Stimulated activated CD4-positive, alpha-beta T cell treated with anti-CD3 and anti-CD28 coated beads, Interleukin-1b, Interleukin-23, amount 100 ng/mL, for 48 hours (primary cell): Measurements from ENCODE around the gene ABCE1.

Experiments
- DNase-seq: peaks from one replicate; pipeline ENCODE4 v3.0.0-alpha.2; 2020

Gene ABCE1

DNA sequence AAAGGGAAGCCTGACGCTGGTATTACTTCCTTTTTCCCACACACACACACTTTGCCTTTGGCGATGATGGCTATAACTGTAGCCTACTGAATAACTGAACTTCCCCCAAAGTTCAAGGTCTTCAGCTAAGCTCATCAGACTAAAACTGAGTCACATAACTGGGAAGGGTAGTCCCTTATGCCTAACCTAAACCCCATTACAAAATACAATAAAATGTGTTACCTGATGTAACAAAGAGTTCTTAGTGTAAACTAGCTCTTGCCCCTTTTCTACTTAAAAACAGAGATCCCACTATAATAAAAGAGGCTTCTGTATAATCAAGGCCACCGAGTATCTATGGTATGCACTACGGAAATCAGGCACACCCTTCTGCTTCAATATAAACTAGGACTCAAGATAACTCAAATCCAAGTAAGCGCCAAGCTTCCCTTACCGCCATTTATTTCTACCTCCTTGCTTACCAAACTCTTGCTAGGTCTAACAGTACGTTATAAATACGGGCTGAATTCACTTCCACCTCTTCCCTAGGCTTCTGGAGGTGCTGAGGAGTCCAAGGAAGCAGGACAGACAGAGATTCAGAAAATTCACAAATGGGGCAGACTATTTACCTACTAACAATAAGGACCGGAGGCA, 79.9 kb downstream of the ABCE1 start:
- no peak for DNase-seq

DNA sequence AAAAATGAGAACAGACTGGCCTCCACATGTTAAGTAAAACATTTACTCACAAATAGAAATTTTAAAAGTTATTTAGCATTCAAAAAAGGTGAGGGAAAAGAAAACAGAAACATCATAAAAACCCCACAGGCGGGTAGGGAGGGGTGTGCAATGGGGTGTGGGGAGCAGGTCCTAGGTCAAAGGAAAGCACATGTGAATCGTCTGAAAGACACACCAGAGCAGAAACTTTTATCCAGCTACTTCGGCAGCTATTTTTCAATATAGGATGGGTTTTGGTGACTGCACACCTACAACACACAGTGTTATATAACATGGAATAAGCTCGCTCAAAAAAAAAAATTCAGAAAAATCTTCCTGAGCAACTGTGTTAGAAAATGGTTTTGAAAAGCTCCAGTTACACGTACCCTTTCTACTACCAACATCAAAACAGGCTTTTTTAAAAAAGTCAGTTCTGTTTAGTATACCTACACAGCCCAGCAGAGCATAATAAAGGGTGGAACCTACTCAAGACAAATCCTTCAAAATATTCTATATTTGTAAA, 80.7 kb downstream of the ABCE1 start:
- no peak for DNase-seq
